HG03139 (cell line): ENCODE measurements around the gene RPS16.
"Not testable (repeated sequence)": the region's sequence is repeated elsewhere in the genome, so short reads cannot be mapped to it uniquely, and the experiment has no call there.

ENCODE experiments used
- ATAC-seq: cut with Tn5 transposase; IDR thresholded peaks from one replicate; pipeline ENCODE4 v1.9.1; 2021; ENCODE audit not compliant: unreplicated experiment

The RPS16 gene

DNA sequence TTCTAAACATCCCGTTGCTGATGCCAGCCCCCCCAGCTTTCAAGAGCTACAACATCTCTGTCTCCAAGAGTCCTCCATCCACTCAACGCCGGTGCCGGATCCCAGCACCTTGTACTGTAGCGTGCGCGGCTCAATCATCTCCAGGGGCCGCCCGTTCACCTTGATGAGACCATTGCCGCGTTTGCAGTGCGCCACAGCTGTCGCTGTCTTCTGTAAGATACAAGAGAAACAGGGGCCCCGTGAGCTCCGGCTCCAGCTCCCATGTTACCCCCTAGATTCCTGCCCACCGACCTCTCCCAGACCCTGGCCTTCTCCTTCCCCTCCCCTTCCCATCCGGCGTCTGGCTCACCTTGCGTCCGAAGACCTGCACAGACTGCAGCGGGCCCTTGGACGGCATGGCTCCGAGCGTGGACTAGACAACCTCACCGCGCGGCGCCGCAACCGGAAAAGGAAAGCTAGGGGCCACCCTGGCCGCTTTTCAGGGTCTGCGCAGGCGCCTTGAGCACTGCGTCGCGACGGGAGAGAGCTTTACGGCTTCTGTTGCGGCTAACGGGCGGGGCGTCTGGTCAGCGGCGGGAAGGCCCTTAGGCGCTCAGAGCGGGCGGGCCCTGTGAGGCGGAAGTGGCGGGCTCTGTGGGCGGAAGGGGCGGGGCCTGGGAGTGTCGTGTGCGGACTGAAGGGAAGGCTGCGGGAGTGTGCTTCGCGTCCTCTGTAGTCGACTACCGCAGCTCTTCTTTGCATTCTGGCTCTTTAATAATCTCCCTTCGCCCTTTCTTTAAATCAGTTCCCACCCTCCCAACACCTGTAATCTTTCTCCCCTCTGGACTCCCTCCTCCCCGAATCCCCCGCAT lies at the start of gene RPS16:
Gene RPS16, minus strand, starts transcription at position 451 of the 851 bp plus-strand sequence. Its CDS starts 54 bp downstream, at position 397.
- peak; percentile 59 for ATAC-seq

- ATAC-seq: no peak
These were observed 47.4 kb upstream of the RPS16 start for GRCh38 chr19:39483141-39483540.

DNA sequence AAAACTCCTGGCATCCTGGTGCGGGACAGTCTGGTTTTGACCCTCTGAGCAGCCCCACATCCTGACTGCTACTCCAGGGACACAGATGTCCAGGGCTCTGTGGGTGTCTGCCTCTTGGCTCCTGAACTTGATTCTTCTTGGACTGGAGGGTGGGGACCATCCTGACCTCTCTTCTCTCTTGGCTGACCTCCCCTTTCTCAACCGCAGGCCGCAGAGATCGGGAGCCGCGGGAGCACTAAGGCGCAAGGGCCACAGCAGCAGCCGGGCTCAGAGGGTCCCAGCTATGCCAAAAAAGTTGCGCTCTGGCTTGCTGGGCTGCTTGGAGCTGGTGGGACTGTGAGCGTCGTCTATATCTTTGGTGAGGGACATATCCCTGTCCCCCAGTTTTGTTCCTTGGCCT lies 45.9 kb upstream of the RPS16 start:
- ATAC-seq: no peak

DNA sequence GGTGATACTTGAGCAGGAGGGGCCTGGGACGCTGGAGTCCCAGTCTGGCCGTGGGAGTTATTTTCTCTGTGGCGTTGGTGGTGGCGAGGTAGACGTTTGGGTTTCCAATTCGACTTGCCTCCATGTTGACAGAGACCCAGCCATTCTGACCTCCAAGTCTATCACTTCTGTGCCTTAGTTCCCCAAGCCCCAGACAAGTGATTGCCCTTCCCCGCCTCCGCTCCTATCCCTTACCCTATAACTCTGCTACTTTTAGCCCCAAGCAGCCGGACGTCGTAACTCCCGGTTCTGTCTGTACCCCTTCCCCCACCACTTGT lies 45.4 kb upstream of the RPS16 start:
- ATAC-seq: no peak

GRCh38 chr19:39480337-39481228 lies 44.8 kb upstream of the RPS16 start, which contains the start of gene TIMM50:
TSS of gene TIMM50 (plus strand) at chr19:39480838. CDS start at chr19:39480854, 16 bp downstream.
- ATAC-seq: peak; percentile 89

- no peak for ATAC-seq
These were observed 44.2 kb upstream of the RPS16 start for GRCh38 chr19:39479916-39480315.

- not testable (repeated sequence) for ATAC-seq
These were observed 43.6 kb upstream of the RPS16 start for GRCh38 chr19:39479319-39479801.

DNA sequence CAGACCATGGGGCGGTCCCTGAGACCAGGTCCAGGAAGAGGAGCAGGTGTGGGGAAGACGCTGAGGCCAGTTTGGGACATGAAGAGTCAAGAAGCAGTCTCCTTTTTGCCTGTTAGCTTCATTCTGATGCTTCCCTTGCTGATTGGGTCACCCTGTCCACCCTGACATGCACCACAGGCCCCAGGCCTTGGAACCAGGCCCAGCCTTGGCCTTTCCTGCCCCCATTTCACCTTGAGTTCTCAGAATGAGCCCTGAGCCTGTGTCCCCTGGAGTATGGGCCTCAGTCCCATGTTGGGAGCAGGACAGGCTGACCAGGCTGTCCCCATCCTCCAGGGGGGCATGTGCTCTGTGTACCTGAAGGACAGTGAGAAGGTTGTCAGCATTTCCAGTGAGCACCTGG lies 40.0 kb upstream of the RPS16 start:
- no peak for ATAC-seq

DNA sequence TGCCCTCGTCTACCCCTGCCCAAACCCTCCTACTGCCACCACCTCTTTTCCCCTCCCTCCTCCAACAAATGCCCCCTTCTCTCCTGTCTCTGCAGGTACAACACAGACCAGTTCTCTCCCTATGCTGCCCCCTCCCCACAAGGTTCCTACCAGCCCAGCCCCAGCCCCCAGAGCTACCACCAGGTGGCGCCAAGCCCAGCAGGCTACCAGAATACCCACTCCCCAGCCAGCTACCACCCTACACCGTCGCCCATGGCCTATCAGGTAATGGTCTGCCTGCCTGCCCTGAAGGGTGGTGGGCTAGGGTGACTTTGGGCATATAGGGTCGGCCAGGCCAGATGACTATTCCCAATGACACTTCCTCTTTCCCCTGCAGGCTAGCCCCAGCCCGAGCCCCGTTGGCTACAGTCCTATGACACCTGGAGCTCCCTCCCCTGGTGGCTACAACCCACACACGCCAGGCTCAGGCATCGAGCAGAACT lies 38.4 kb upstream of the RPS16 start:
- ATAC-seq: no peak

DNA sequence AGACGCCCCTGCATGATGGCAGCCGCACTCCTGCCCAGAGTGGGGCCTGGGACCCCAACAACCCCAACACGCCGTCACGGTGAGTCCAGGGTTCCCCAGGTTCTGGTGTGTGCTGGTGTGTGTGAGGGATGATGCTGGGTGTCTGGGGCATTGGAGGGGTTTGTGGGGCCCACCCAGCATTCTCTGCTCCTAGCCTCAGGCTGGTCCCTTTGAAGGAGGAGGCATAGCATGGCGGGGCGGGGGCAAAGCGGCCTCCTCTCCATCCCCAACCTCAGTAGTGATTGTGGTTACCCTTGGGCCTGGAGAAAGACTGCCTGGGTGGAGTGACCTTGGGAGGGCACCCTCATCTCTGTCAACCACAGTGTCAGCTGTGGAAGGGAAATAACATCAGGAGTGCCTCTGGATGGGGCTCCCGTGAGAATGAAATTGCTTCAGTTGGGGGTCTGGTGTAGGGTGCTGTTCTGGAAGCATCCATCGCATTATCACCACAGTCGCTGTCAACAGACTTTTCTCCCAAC lies 37.8 kb upstream of the RPS16 start:
- no peak for ATAC-seq

DNA sequence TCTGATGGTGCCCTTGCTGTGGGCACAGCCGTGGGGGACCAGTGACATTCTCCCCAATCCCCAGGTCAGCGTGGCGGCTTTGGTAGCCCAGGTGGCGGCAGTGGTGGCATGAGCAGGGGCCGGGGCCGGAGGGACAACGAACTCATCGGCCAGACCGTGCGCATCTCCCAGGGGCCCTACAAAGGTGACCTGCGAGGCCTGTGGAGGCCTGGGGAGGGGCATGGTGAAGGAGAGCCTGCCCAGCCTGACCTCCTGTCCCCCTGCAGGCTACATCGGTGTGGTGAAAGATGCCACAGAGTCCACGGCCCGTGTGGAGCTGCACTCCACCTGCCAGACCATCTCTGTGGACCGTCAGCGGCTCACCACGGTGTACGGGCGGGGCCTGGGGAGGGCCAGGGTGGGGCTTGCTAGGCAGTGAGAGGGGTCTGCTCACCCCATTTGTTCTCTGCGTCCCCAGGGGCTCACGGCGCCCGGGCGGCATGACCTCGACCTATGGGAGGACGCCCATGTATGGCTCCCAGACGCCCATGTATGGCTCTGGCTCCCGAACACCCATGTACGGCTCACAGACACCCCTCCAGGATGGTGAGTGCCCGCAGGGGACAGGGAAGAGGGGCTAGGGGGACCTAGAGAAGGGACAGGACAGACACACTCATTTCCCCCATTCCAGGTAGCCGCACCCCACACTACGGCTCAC lies 37.1 kb upstream of the RPS16 start:
- ATAC-seq: no peak

DNA sequence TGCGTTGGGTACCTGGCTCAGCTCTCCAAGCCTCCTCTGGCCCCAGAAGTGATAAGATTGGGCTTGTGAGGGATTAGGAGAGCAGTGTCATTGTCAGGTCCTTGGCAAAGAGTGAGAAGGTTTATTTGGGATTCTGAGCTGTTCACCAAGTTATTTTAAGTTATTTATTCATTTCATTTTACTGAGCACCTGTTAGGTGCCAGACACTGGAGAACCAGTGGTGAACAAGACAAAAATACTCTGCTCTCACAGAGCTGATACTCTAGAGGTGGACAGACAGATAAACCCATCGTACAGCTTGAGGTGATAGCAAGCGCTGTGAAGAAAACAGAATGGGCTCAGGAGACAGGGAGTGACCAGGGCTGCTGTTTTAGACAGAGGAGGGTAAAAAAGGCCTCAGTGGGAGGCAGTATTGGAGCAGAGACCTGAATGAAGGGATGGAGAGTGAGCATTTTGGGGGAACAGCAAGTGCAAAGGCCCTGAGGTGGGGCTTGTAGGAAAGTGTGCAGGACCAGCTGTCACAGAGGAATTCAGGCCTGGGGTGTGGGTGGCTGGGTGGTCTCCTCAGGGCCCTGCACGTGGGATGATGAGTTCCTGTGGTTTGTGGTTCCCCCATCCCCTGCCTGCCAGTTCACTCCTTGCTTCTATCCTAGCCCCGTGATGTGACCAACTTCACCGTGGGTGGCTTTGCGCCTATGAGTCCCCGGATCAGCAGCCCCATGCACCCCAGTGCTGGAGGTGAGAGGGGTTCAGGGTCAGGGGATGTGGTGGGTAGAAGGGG lies 36.2 kb upstream of the RPS16 start:
- no peak for ATAC-seq

DNA sequence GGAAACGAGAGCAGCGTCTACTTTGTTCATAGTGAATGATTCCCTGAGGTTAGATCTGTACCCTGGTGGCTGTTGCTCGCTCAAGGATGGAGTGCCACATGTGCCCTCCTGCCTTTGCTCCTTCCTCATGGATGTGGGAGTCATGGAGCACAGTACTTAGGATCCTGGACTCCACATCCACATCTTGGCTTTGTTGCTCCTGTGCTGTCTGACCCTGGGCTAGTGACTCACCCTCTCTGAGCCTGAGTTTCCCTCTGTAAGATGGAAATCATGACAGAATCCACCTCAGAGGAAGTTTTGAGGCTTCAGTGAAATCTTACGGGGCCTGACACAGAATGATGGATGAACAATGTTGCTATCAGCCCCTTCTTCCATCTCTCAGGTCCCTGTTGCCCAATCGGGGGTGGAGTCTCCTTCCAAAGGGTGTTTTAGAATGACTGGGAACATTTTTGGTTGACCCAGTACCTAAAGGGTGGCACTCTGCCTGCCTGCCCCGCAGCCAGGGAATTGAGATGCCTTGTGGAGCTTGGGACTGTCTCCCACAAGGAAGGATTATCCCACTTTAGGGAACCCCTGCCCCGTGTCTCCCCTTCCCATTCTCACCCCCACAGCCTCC lies 35.1 kb upstream of the RPS16 start:
- ATAC-seq: no peak

GRCh38 chr19:39469567-39469966 lies 33.8 kb upstream of the RPS16 start:
- no peak for ATAC-seq

DNA sequence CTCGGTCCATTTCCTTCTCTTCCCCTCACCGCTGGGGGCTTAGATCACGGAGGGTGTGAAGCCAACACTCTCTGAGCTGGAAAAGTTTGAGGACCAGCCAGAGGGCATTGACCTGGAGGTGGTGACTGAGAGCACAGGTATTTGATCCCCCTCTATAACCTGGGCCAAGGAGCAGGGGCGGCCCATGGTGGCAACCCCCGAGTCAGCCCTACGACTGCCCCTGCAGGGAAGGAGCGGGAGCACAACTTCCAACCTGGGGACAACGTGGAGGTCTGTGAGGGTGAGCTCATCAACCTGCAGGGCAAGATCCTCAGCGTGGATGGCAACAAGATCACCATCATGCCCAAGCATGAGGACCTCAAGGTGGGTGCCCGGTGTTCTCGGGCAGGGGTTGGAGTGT lies 33.3 kb upstream of the RPS16 start:
- no peak for ATAC-seq

DNA sequence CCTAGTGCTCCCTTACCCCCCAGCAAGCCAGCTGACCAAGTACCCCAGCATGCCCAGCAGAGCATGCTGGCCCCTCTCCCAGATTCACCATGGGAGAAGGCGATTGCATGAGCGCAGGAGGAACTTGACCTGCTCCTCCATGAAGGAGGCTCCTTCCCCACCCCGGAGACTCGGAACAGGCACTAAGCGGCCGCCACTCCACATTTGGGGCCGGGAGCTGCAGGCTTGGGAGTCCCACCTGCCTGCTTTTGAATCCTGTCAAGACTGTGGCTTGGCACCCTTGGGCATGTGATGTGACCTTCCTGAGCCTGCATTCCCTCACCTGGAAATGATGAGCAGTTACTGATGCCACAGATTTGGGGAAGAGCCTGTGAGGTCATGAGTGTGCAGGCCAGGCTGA lies 32.2 kb upstream of the RPS16 start:
- no peak for ATAC-seq

GRCh38 chr19:39465956-39466747 lies 30.4 kb upstream of the RPS16 start:
- ATAC-seq: no peak

DNA sequence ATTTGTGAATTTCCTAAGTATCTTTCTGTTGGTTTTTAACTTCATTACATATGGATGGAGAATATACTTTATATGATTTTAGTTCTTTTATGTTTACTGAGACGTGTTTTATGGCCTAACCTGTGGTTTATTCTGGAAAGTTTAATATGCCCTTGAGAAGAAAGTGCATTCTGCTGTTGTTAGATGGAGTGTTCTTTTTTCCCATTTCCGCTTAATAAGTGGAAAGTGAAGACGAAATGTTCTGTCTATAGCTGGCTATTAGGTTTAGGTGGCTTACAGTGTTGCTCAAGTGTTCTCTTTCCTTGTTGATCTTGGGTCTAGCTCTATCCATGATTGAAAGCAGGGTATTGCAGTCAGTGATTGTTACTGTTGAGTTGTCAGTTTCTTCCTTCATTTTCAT lies 27.7 kb upstream of the RPS16 start:
- ATAC-seq: no peak

DNA sequence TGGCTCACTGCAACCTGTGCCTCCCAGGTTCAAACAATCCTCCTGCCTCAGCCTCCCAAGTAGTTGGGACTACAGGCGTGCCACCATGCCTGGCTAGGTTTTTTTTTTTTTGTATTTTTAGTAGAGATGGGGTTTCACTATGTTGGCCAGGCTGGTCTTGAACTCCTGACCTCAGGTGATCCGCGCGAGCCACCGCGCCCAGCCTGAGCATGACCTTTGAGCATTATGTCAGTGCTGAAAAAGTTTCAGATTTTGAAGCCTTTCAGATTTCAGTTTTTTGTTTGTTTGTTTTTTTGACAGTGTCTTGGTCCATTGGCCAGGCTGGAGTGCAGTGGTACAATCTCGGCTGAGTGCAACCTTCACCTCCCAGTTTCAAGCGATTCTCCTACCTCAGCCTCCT lies 15.5 kb upstream of the RPS16 start:
- not testable (repeated sequence) for ATAC-seq
